NCI-H748 (cell line): ENCODE data around the gene E2F7.
"Not testable (repeated sequence)": the region's sequence is repeated elsewhere in the genome, so short reads cannot be mapped to it uniquely, and the experiment has no call there.

Experiments
- DNase-seq: peaks from one replicate; lab custom pipeline; 2025; ENCODE audit not compliant: unreplicated experiment; lab: John Stamatoyannopoulos, UW

Gene E2F7, protein sequence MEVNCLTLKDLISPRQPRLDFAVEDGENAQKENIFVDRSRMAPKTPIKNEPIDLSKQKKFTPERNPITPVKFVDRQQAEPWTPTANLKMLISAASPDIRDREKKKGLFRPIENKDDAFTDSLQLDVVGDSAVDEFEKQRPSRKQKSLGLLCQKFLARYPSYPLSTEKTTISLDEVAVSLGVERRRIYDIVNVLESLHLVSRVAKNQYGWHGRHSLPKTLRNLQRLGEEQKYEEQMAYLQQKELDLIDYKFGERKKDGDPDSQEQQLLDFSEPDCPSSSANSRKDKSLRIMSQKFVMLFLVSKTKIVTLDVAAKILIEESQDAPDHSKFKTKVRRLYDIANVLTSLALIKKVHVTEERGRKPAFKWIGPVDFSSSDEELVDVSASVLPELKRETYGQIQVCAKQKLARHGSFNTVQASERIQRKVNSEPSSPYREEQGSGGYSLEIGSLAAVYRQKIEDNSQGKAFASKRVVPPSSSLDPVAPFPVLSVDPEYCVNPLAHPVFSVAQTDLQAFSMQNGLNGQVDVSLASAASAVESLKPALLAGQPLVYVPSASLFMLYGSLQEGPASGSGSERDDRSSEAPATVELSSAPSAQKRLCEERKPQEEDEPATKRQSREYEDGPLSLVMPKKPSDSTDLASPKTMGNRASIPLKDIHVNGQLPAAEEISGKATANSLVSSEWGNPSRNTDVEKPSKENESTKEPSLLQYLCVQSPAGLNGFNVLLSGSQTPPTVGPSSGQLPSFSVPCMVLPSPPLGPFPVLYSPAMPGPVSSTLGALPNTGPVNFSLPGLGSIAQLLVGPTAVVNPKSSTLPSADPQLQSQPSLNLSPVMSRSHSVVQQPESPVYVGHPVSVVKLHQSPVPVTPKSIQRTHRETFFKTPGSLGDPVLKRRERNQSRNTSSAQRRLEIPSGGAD

GRCh38 chr12:77065361-77066204, at the start of gene E2F7:
TSS of gene E2F7 (minus strand) at chr12:77065569. CDS start at chr12:77064635, 934 bp downstream.
- DNase-seq, result peak; percentile 98

- no peak for DNase-seq
These were observed 48.6 kb upstream of the E2F7 start for GRCh38 chr12:77113971-77114370.

DNA sequence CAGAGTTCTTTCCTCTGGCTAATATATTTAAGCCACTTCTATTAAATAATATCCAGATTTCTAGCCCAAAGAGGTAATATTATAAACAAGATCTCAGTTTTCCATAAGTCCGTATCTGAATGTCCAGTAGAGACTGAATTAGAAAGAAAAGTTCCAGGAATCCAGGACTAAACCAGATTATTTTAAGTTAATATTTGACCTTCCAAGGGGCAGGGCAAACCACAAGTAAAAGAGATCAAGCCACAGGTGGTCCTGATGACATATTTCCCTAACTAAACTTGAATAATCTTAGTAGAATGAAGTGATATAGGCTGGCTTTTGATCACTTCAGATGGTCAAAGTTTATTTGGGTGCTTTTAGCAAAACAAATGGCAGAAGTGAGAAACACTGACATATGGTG, 43.3 kb upstream of the E2F7 start:
- no peak for DNase-seq

GRCh38 chr12:77107121-77107520, 41.8 kb upstream of the E2F7 start:
- no peak for DNase-seq

DNA sequence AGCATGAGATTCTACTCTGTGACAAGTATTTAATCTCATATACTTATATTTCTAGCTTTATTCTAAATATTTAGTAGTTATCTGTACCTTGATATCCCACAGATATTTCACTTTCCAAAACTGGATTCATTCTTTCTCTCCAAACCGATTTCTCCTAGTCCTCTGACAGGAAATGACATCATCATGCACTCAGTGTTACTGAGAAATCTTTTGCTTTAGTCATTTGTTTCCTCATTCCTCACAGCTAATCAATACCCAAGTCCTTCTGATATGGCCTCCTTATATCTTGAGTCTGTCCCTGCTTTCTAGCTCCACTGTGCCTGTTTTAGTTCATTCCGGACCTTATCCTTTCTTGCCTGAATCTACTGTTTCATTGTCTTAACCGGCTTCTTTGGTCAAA, 39.4 kb upstream of the E2F7 start:
- no peak for DNase-seq

DNA sequence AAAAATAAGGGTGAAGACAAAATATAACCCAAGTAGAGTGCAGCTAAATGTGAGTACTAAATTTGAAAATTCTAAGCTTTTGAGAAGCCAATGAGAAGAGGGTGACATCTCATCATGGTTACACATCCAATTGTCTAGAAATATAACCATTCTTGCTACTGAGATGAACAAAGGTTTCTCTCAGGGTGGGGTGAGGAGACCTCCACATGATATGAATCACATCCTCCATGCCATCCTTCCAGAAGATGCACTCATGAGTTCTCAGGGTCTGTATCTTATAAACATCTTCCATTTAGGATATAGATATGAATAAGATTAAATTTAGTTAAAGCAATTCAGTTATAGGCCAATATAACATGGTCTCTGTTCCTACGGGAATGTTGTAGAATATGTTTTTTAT, 38.9 kb upstream of the E2F7 start:
- DNase-seq, result no peak

GRCh38 chr12:77102691-77103090, 37.3 kb upstream of the E2F7 start:
- no peak for DNase-seq

- DNase-seq, result no peak
These were observed 36.8 kb upstream of the E2F7 start for GRCh38 chr12:77102123-77102522.

DNA sequence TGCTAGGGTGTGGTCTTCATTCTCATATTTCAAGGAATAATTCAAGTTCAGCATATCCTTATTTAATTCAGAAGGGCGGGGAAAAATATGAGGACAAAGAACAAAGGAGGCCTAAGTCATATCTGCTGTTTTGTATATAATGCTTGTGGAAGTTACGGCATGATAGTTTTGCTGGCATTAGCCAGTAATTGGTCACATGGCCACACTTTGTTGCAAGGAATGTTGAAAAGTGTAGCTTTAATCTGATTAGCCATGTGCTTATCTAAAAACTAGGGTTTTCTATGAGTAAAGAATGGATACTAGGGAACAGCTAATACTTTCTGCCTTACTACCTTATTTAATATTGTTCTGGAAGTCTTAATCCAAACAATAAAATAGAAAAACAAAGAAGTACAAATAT, 34.4 kb upstream of the E2F7 start:
- DNase-seq, result no peak

- DNase-seq, result no peak
These were observed 32.5 kb upstream of the E2F7 start for GRCh38 chr12:77097846-77098245.

- not testable (repeated sequence) for DNase-seq
These were observed 26.9 kb upstream of the E2F7 start for GRCh38 chr12:77092227-77092626.

- no peak for DNase-seq
These were observed 24.4 kb upstream of the E2F7 start for GRCh38 chr12:77089686-77090220.

GRCh38 chr12:77087427-77087826, 22.1 kb upstream of the E2F7 start:
- no peak for DNase-seq

- no peak for DNase-seq
These were observed 16.7 kb upstream of the E2F7 start for GRCh38 chr12:77082021-77082420.

- no peak for DNase-seq
These were observed 14.3 kb upstream of the E2F7 start for GRCh38 chr12:77079631-77080030.

- no peak for DNase-seq
These were observed 12.9 kb upstream of the E2F7 start for GRCh38 chr12:77078231-77078630.

GRCh38 chr12:77076886-77077285, 11.5 kb upstream of the E2F7 start:
- no peak for DNase-seq

GRCh38 chr12:77073894-77074293, 8.5 kb upstream of the E2F7 start:
- DNase-seq, result not testable (repeated sequence)

DNA sequence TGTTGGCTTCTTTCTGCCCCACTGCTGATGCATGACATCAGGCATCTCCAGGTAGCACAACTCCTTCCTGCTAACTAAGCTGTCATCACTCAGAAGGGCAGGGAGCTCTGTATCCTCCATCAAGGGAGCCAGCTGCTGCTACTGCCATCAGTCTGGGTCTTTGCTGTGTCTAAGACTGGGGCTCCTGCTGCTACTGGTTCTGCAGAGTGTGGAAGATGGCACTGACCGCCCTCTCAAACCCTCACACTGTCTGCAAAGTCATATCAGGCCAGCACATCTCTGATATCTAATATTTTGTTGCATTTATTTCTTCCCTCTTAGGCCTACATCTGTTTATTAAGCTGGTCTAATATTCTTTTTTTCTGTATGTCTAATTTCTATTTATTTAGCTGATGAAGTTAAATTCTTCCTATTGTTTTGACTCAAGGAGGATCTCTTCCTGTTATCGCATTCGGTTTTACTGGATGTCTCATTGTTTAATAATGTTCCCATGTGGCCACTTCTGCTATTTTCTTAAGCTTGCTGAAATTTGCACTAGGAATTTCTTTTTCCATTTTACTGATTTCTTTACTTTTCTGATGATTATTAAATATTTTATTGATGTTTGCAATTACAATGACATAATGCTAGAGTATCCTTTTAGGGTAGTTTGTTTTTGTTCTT, 7.6 kb upstream of the E2F7 start:
- DNase-seq, result no peak

DNA sequence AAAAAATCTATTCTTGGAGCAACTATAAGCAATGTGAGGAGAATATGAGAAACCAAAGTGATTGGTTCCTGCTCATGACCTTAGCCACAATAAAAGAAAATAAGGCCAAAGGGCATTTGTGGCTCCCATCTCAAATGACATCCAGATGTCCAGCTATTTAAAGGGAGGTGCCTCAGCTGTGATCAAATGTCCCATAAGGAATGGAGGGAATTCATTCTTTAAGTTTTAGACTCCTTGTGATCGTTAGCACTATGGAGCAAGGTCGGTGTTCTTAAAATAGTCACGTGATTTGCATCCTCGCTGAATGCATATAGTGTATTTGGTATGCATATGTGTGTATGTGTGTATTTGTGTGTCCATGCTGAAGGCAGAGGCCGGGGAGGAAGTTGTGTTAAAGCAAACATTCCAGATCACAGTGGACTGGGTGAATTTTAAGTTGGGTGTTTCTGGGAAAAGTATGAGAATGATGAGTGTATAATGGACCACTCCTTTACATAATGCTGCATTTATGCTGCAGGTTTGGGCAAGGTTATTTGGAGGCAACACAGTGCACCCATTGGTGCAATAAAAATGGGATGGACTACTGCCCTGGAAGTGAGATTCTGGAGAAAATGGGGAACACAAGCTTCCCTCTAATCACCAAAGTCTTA, 5.6 kb upstream of the E2F7 start:
- DNase-seq, result no peak
